T-cell (primary cell): ENCODE results near the gene DZIP3. TPM values are rescaled to one million over a fixed set of nuclear protein-coding genes. Genes with fewer than 3 reads are reported as not detected.
A peak's percentile ranks its signal among the peaks of the same experiment; 100 is the strongest.

Experiments
- ATAC-seq, 4 experiments: fragments of 200-7000 bp in 3 of 4; fragments of 150-1000 bp in 1 of 4; cut with Tn5 transposase; replicated peaks in 1 of 4; 1 replicate in 3 of 4; 2 replicates in 1 of 4; pipeline ENCODE4 v1.10.0; 2021; ENCODE audit warnings: moderate library complexity in 3 of 4, mild to moderate bottlenecking in 2 of 4, moderate number of reproducible peaks in 1 of 4
- CTCF ChIA-PET, 2 donors: fragments of 300-600 bp; sonication (Branson Sonifier 250); formaldehyde crosslinking; loops; one replicate each; lab custom pipeline; 2022; ENCODE audit warnings: antibody characterized with exemption in 2 of 2; lab: Charles Lee
- POLR2A ChIA-PET, 2 donors: fragments of 300-600 bp; sonication (Branson Sonifier 250); formaldehyde crosslinking; loops; one replicate each; lab custom pipeline; 2022; ENCODE audit warnings: antibody characterized with exemption in 2 of 2; lab: Charles Lee
- DNase-seq, 35 experiments: peaks; one replicate each; pipeline versions ENCODE4 v3.0.0 to v3.0.0-alpha.2; 2013 to 2023
- H3K27ac ChIP-seq: one replicate; pipeline ENCODE4 v1.5.1; 2013; ENCODE audit warnings: low read length
- H3K27me3 ChIP-seq, 2 experiments: replicated peaks in 1 of 2; 1 replicate in 1 of 2; 2 replicates in 1 of 2; pipeline versions ENCODE4 v1.6.1 to v1.7.0; 2013; ENCODE audit warnings: low read length in 1 of 2, mixed read lengths in 1 of 2; ENCODE audit not compliant: control insufficient read depth in 2 of 2, insufficient read depth in 2 of 2; ENCODE audit errors: extremely low read depth in 1 of 2
- H3K36me3 ChIP-seq, 2 donors: 1 replicate in 1 of 2; 2 replicates in 1 of 2; pipeline versions ENCODE4 v1.6.1 to v1.7.0; 2013; ENCODE audit warnings: low read length in 1 of 2; ENCODE audit not compliant: control insufficient read depth in 2 of 2, insufficient read depth in 1 of 2; ENCODE audit errors: extremely low read depth in 1 of 2
- H3K4me1 ChIP-seq, 2 experiments: 1 replicate in 1 of 2; 2 replicates in 1 of 2; pipeline versions ENCODE4 v1.6.1 to v1.7.0; 2013; ENCODE audit warnings: low read length in 2 of 2, mixed read lengths in 1 of 2; ENCODE audit not compliant: insufficient read depth in 2 of 2, control insufficient read depth in 1 of 2; ENCODE audit errors: extremely low read depth in 1 of 2
- H3K4me3 ChIP-seq, 2 donors: 1 replicate in 1 of 2; 2 replicates in 1 of 2; pipeline versions ENCODE4 v1.5.1 to v1.7.0; 2013; ENCODE audit warnings: mild to moderate bottlenecking in 2 of 2, low read length in 1 of 2, moderate library complexity in 1 of 2; ENCODE audit not compliant: control insufficient read depth in 1 of 2; ENCODE audit errors: extremely low read depth in 1 of 2
- H3K9me3 ChIP-seq: 2 replicates; pipeline ENCODE4 v1.7.0; 2013
- H3K27ac Mint-ChIP-seq, 2 donors: one replicate each; pipeline ENCODE4 v1.8.0; 2020 to 2021; ENCODE audit warnings: mild to moderate bottlenecking in 2 of 2, mixed read lengths in 2 of 2
- H3K27me3 Mint-ChIP-seq, 2 donors: one replicate each; pipeline ENCODE4 v1.8.0; 2021 to 2022; ENCODE audit warnings: mixed read lengths in 2 of 2
- H3K36me3 Mint-ChIP-seq: one replicate; pipeline ENCODE4 v1.8.0; 2021; ENCODE audit warnings: mixed read lengths
- H3K4me1 Mint-ChIP-seq, 3 donors: one replicate each; pipeline ENCODE4 v1.8.0; 2020 to 2022; ENCODE audit warnings: mixed read lengths in 3 of 3, mild to moderate bottlenecking in 1 of 3
- H3K4me3 Mint-ChIP-seq, 3 donors: one replicate each; pipeline ENCODE4 v1.8.0; 2020 to 2022; ENCODE audit warnings: mild to moderate bottlenecking in 3 of 3, mixed read lengths in 3 of 3, moderate library complexity in 3 of 3
- H3K9me3 Mint-ChIP-seq, 3 donors: one replicate each; pipeline ENCODE4 v1.8.0; 2020 to 2022; ENCODE audit warnings: mixed read lengths in 3 of 3
- WGBS: methylation state at CpG from one replicate; pipeline ENCODE4 v1.1.5; 2013; ENCODE audit warnings: missing lambda C conversion rate; ENCODE audit not compliant: insufficient coverage; 5-methylcytosine and 5-hydroxymethylcytosine counted together
- total RNA-seq, 35 experiments: library from RNA in 6 of 35; stranded (reverse) in 6 of 35; fragments of 120-200 nt in 1 of 35; gene quantifications; one replicate each; pipeline versions ENCODE4 v1.2.1 to v1.2.4 and lab custom pipeline; 2013 to 2026

Gene DZIP3
- total RNA-seq, 5 donors from 2014 or later (not counting 1 experiment from before 2014, with no cell fraction given): 9.3 to 19.9 (median 10.9) TPM

DNA sequence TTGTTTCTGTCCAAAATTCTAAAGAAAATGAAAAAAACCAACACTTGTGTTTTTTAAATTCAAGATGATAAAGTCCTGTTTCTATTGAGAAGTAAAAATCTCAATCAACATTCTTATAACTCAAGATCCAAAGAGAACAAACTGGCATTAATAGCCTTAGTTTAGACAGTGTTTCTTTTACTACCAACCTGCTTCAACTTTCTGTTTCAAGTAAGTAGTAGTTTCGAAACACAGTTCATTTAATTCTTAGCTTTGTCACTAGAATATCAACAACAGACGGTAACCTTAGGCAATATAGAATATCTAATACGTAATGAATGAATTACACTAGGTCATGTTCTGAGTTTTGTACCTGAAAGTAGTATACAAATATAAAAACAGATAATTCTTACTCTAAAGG, 24.0 kb upstream of the DZIP3 start:
- no CpG with 5 or more reads among the region's 3 CpGs for WGBS
- POLR2A ChIA-PET: interaction anchor here in 1 of 2 donors (0.6 kb wide), 1 partner anchor 905 kb away, joined by 10 read pairs; no protein-coding TSS in a partner anchor
- no peaks in the 10 kb centered on the region for H3K9me3 Mint-ChIP-seq
- H3K4me1 Mint-ChIP-seq: peaks cover 0 to 2% (median 0%) of the 10 kb centered on the region in 3 donors
- peaks cover 7% of the 10 kb centered on the region for H3K36me3 Mint-ChIP-seq
- DNase-seq (no peak), ATAC-seq (no peak)
- no peaks in the 10 kb centered on the region for H3K27me3 Mint-ChIP-seq
- Histone ChIP-seq H3K4me1 (no peaks in the 10 kb centered on the region), H3K27ac (no peak overlapping the region), H3K4me3 (no peak overlapping the region), H3K36me3 (no peaks in the 10 kb centered on the region), H3K9me3 (no peaks in the 10 kb centered on the region), H3K27me3 (no peaks in the 10 kb centered on the region)
- H3K4me3 Mint-ChIP-seq: no peak overlapping the region
- CTCF ChIA-PET: interaction anchor here in 1 of 2 donors (0.9 to 1.0 kb wide), 2 partner anchors 10 to 20 kb away, joined by 3 to 4 read pairs; no protein-coding TSS in a partner anchor
- H3K27ac Mint-ChIP-seq: no peak overlapping the region

DNA sequence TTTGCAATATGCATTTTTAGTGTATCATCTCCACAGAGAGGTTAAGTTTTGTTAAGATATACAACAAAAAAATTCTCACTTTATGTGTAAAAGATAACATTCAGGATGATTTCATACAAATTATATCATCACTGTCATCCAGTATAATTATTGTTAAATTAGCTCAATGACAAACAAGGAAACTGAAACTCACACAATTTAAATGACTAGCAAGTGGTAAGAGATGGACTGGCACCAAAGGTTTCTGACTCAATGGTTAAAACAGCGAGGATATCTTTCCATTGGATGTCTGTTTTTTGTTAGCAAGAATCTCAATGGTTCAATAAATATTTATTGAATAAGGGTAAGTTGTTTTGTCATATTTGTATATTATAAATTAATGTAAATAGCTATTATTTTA, 22.9 kb upstream of the DZIP3 start:
- H3K4me3 ChIP-seq: no peak overlapping the region
- H3K27me3 ChIP-seq: no peaks in the 10 kb centered on the region
- no peak overlapping the region for H3K27ac ChIP-seq
- Mint-ChIP-seq H3K36me3 (peaks cover 6% of the 10 kb centered on the region), H3K27me3 (no peaks in the 10 kb centered on the region), H3K4me3 (no peak overlapping the region), H3K9me3 (no peaks in the 10 kb centered on the region), H3K27ac (no peak overlapping the region), H3K4me1 (peaks cover 0 to 2% (median 0%) of the 10 kb centered on the region in 3 donors)
- CTCF ChIA-PET: interaction anchor here (0.6 to 1.3 kb wide), 4 partner anchors 11 to 829 kb away, joined by 3 to 4 read pairs (median 4); no protein-coding TSS in a partner anchor
- DNase-seq (no peak), ATAC-seq (no peak)
- H3K4me1 ChIP-seq: no peaks in the 10 kb centered on the region
- H3K9me3 ChIP-seq: no peaks in the 10 kb centered on the region
- WGBS: no CpG with 5 or more reads among the region's 1 CpG
- POLR2A ChIA-PET: interaction anchor here in 1 of 2 donors (0.9 kb wide), 1 partner anchor 23 kb away, joined by 4 read pairs; the partner anchor contains the start of genes CIP2A and DZIP3
- H3K36me3 ChIP-seq: no peaks in the 10 kb centered on the region

DNA sequence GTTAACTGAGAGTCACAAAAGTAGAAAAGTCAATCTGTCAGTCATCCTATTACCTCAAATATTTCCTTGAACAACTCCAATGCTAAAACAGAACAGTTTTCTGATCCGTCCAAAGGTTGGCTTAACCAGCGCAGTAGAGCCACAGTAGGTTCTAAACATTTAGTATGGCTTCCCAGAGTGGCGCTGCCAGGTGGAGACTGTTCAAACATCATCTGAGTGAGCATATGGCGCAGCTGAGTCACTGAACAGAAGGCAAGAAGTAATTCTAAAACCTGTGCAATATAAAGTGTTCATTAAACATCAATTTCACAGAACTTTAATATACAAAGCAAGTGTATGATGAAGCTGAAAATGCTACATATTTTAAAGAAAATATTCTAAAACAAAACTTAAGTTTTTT, 20.2 kb upstream of the DZIP3 start:
- Histone ChIP-seq H3K4me3 (no peak overlapping the region), H3K4me1 (no peaks in the 10 kb centered on the region), H3K36me3 (no peaks in the 10 kb centered on the region), H3K27me3 (no peaks in the 10 kb centered on the region), H3K9me3 (peaks cover 2% of the 10 kb centered on the region), H3K27ac (no peak overlapping the region)
- WGBS: 94% methylated on average over 2 of the region's 4 CpGs
- ChIA-PET CTCF (interaction anchor here in 1 of 2 donors (0.6 kb wide), 1 partner anchor 759 kb away, joined by 3 read pairs; no protein-coding TSS in a partner anchor), POLR2A (interaction anchor here in 1 of 2 donors (0.8 kb wide), 1 partner anchor 263 kb away, joined by 3 read pairs; no protein-coding TSS in a partner anchor)
- Mint-ChIP-seq H3K36me3 (peaks cover 16% of the 10 kb centered on the region), H3K4me1 (peaks cover 0 to 2% (median 0%) of the 10 kb centered on the region in 3 donors), H3K27ac (no peak overlapping the region), H3K27me3 (no peaks in the 10 kb centered on the region), H3K4me3 (no peak overlapping the region), H3K9me3 (peaks cover 0 to 8% (median 4%) of the 10 kb centered on the region in 3 donors)
- DNase-seq: no peak
- ATAC-seq: no peak

DNA sequence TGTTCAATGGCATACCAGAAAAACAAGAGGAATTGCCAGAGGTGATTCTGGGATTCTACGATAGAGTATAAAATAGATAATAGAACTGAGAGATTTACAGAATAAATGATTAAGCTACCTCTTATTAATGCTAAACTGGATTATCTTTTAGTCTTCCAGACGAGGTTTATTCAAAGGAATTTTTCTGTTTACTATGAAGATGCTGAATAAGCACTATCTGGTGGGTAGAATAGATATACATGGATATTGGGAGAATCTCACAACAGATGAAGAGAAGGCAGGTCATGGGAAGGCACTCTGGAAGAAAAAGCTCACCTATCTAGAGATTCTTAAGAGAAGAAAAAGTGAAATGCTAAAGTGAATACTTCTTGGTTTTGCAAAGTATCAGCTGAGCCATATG, 11.5 kb upstream of the DZIP3 start:
- DNase-seq: no peak
- Mint-ChIP-seq H3K27me3 (no peaks in the 10 kb centered on the region), H3K27ac (no peak overlapping the region), H3K36me3 (peaks cover 25% of the 10 kb centered on the region), H3K9me3 (peaks cover 0 to 3% (median 0%) of the 10 kb centered on the region in 3 donors), H3K4me3 (no peak overlapping the region), H3K4me1 (peaks cover 0 to 3% (median 0%) of the 10 kb centered on the region in 3 donors)
- ChIA-PET POLR2A (interaction anchor here in 1 of 2 donors (0.6 to 0.8 kb wide), 2 partner anchors 11 to 448 kb away, joined by 4 read pairs; partner anchors contain the start of genes CIP2A and DZIP3), CTCF (no interaction called here)
- no CpG with 5 or more reads among the region's 2 CpGs for WGBS
- ATAC-seq: no peak
- H3K36me3 ChIP-seq: peaks cover 0 to 4% of the 10 kb centered on the region in 2 donors
- no peak overlapping the region for H3K27ac ChIP-seq
- no peaks in the 10 kb centered on the region for H3K4me1 ChIP-seq
- no peaks in the 10 kb centered on the region for H3K27me3 ChIP-seq
- H3K9me3 ChIP-seq: no peaks in the 10 kb centered on the region
- no peak overlapping the region for H3K4me3 ChIP-seq

DNA sequence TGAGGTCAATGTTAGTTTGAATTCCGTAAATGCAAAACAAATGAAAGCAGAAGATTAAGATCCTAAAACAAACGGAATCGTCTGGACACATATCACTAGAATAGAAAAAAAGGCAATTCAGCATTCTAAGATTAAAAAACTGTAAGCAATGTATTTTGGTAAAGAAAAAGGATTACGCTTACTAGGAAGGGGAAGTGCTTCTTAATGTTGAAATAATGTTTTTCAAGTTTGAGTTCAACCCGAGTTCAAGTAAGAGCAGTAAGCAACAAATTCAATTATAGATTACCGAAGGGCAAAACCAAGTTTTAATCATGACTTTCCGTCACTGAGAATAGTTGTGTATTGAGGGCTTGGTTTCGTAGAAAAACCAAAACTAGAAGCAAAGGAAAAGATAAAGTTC, 921 bp upstream of the DZIP3 start:
- no peaks in the 10 kb centered on the region for H3K27me3 ChIP-seq
- CTCF ChIA-PET: interaction anchor here (0.6 to 3.2 kb wide), 9 partner anchors 14 to 327 kb away, joined by 3 to 39 read pairs (median 4); no protein-coding TSS in a partner anchor
- Mint-ChIP-seq H3K9me3 (no peaks in the 10 kb centered on the region), H3K27ac (peak overlapping the region; percentile 98), H3K27me3 (no peaks in the 10 kb centered on the region), H3K4me3 (peak overlapping the region; percentile 94 to 99 (median 95)), H3K4me1 (peaks cover 31 to 40% (median 35%) of the 10 kb centered on the region in 3 donors), H3K36me3 (peaks cover 3% of the 10 kb centered on the region)
- H3K4me3 ChIP-seq: peak overlapping the region; percentile 69 to 84
- 0% methylated on average over 1 of the region's 8 CpGs for WGBS
- peaks cover 3 to 15% of the 10 kb centered on the region in 2 experiments for H3K4me1 ChIP-seq
- H3K27ac ChIP-seq: peak overlapping the region; percentile 96
- POLR2A ChIA-PET: interaction anchor here (0.6 to 2.9 kb wide), 7 partner anchors 10 to 443 kb away, joined by 3 to 53 read pairs (median 4); no protein-coding TSS in a partner anchor
- ATAC-seq: no peak
- no peak for DNase-seq
- H3K9me3 ChIP-seq: no peaks in the 10 kb centered on the region
- no peaks in the 10 kb centered on the region for H3K36me3 ChIP-seq

DNA sequence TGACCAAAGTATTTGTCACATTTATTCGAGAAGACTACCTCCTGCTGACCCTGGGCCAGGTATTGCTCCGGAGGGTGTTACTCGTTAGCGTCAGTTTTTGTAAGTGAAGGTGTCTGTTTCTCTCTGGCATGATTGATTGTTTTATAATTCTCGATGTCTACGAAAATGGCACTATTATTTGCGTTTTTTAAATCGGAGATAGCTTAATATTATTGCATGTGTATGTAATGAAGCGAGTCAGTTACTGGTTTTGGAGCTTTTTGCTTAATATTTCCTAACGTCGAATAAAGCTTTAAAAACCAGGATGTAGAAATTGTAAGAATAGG, 439 bp downstream of the DZIP3 start:
- POLR2A ChIA-PET: interaction anchor here (0.5 to 2.9 kb wide), 11 partner anchors 8 to 1065 kb away, joined by 3 to 53 read pairs (median 5); partner anchors contain the start of gene TRAT1 (in 1 of the 2)
- no peak for DNase-seq
- Histone ChIP-seq H3K9me3 (no peaks in the 10 kb centered on the region), H3K27me3 (no peaks in the 10 kb centered on the region), H3K36me3 (no peaks in the 10 kb centered on the region), H3K27ac (peak overlapping the region; percentile 96), H3K4me3 (peak overlapping the region; percentile 69 to 84), H3K4me1 (peaks cover 3 to 15% of the 10 kb centered on the region in 2 experiments)
- peaks cover 31 to 40% (median 35%) of the 10 kb centered on the region in 3 donors for H3K4me1 Mint-ChIP-seq
- no peak for ATAC-seq
- H3K4me3 Mint-ChIP-seq: peak overlapping the region; percentile 94 to 99 (median 95)
- H3K36me3 Mint-ChIP-seq: peaks cover 3% of the 10 kb centered on the region
- H3K9me3 Mint-ChIP-seq: no peaks in the 10 kb centered on the region
- H3K27me3 Mint-ChIP-seq: no peaks in the 10 kb centered on the region
- WGBS: 2% methylated on average over 6 of the region's 11 CpGs
- CTCF ChIA-PET: interaction anchor here (0.7 to 3.2 kb wide), 12 partner anchors 8 to 662 kb away, joined by 3 to 39 read pairs (median 3); no protein-coding TSS in a partner anchor
- peak overlapping the region; percentile 98 for H3K27ac Mint-ChIP-seq
